SK-N-SH (cell line): ENCODE results near the gene PLEKHA8. TPM values are rescaled to one million over a fixed set of nuclear protein-coding genes. Genes with fewer than 3 reads are reported as not detected.

Experiments used
- CTCF ChIA-PET: fragments of 300-600, 350-600 bp; formaldehyde crosslinking; extraction: SDS; loops from one replicate; lab custom pipeline; 2021; lab: Yijun Ruan, JAX
- POLR2A ChIA-PET: fragments of 350-600 bp; sonication (Branson Sonifier 250); formaldehyde crosslinking; extraction: SDS; loops from one replicate; lab custom pipeline; 2020; ENCODE audit warnings: antibody characterized with exemption, inconsistent platforms; lab: Yijun Ruan, JAX
- DNase-seq: peaks from one replicate; pipeline ENCODE4 v3.0.0; 2012
- H2AFZ ChIP-seq: fragments of 200-600 bp; sonication (generic); 2 replicates; pipeline ENCODE4 v1.8.1; 2016; ENCODE audit warnings: antibody characterized with exemption, mild to moderate bottlenecking, low read depth
- H3F3A ChIP-seq: fragments of 200-600 bp; sonication (generic); replicated peaks from 2 replicates; pipeline ENCODE3; 2016; ENCODE audit warnings: antibody characterized with exemption, mild to moderate bottlenecking; ENCODE audit not compliant: insufficient read depth
- H3K27ac ChIP-seq, 2 experiments: fragments of 200-500 bp in 1 of 2; fragments of 200-600 bp in 1 of 2; sonication (Bioruptor generic) in 1 of 2; sonication (generic), shearing (Covaris generic) in 1 of 2; 2 replicates each; pipeline versions ENCODE4 v1.5.1 to v1.6.1; 2014 to 2016; ENCODE audit warnings: low read depth in 2 of 2, inconsistent platforms in 1 of 2, low read length in 1 of 2, mild to moderate bottlenecking in 1 of 2, mixed read lengths in 1 of 2
- H3K27me3 ChIP-seq: fragments of 200-600 bp; sonication (generic), shearing (Covaris generic); 2 replicates; pipeline ENCODE4 v1.6.1; 2016; ENCODE audit warnings: mixed run types; ENCODE audit not compliant: insufficient read depth
- H3K36me3 ChIP-seq, 2 experiments: fragments of 200-500 bp in 1 of 2; fragments of 200-600 bp in 1 of 2; sonication (Bioruptor generic) in 1 of 2; sonication (generic) in 1 of 2; replicated peaks in 1 of 2; 2 replicates each; pipeline versions ENCODE3 to v1.5.1; 2014 to 2016; ENCODE audit warnings: low read length in 1 of 2, mild to moderate bottlenecking in 1 of 2; ENCODE audit not compliant: insufficient read depth in 2 of 2, control insufficient read depth in 1 of 2
- H3K4me1 ChIP-seq, 2 experiments: fragments of 200-500 bp in 1 of 2; fragments of 200-600 bp in 1 of 2; sonication (Bioruptor generic) in 1 of 2; sonication (generic), shearing (Covaris generic) in 1 of 2; 2 replicates each; pipeline versions ENCODE4 v1.5.1 to v1.6.1; 2014 to 2016; ENCODE audit warnings: low read depth in 1 of 2, low read length in 1 of 2, mixed run types in 1 of 2; ENCODE audit not compliant: insufficient read depth in 2 of 2, control insufficient read depth in 1 of 2
- H3K4me2 ChIP-seq: fragments of 200-600 bp; sonication (generic), shearing (Covaris generic); 2 replicates; pipeline ENCODE4 v1.6.1; 2017; ENCODE audit warnings: mixed run types
- H3K4me3 ChIP-seq, 2 experiments: fragments of 200-500 bp in 1 of 2; fragments of 200-600 bp in 1 of 2; sonication (Bioruptor generic) in 1 of 2; sonication (generic), shearing (Covaris generic) in 1 of 2; 2 replicates each; pipeline versions ENCODE4 v1.5.1 to v1.8.1; 2014 to 2016; ENCODE audit warnings: low read depth in 2 of 2, inconsistent platforms in 1 of 2, low read length in 1 of 2, mild to moderate bottlenecking in 1 of 2, mixed read lengths in 1 of 2, moderate library complexity in 1 of 2
- H3K79me2 ChIP-seq: fragments of 200-600 bp; sonication (generic); 2 replicates; pipeline ENCODE4 v1.8.1; 2017; ENCODE audit warnings: mild to moderate bottlenecking; ENCODE audit not compliant: insufficient read depth
- H3K9ac ChIP-seq: fragments of 200-600 bp; sonication (generic); 2 replicates; pipeline ENCODE4 v1.6.1; 2017; ENCODE audit warnings: mixed run types
- H3K9me2 ChIP-seq: fragments of 200-600 bp; sonication (generic); 2 replicates; pipeline ENCODE4 v1.6.1; 2017; ENCODE audit warnings: mixed run types
- H3K9me3 ChIP-seq: fragments of 200-600 bp; sonication (generic); 2 replicates; pipeline ENCODE4 v1.6.1; 2017; ENCODE audit warnings: mixed run types, mild to moderate bottlenecking, moderate library complexity
- H4K20me1 ChIP-seq: fragments of 200-600 bp; sonication (generic); 2 replicates; pipeline ENCODE4 v1.6.1; 2017; ENCODE audit warnings: mild to moderate bottlenecking, mixed run types; ENCODE audit not compliant: insufficient read depth
- CTCF ChIP-seq: fragments of 200-600 bp; sonication (generic); IDR thresholded peaks from 2 replicates; pipeline ENCODE4 v1.6.1; 2017; ENCODE audit warnings: antibody characterized with exemption, mild to moderate bottlenecking, moderate library complexity
- ELF1 ChIP-seq: IDR thresholded peaks from 2 replicates; pipeline ENCODE4 v1.4.0; 2012
- EP300 ChIP-seq, 2 experiments: IDR thresholded peaks; 2 replicates each; pipeline versions ENCODE4 v1.4.0 to v1.6.1; 2012; ENCODE audit warnings: borderline replicate concordance in 1 of 2, low read depth in 1 of 2, low read length in 1 of 2
- EZH2phosphoT487 ChIP-seq: fragments of 200-600 bp; sonication (generic); IDR thresholded peaks from 2 replicates; pipeline ENCODE4 v1.6.1; 2017; ENCODE audit warnings: low read depth, mixed run types, mild to moderate bottlenecking, antibody characterized with exemption, moderate library complexity, borderline replicate concordance
- GABPA ChIP-seq: IDR thresholded peaks from 2 replicates; pipeline ENCODE4 v1.4.0; 2012; ENCODE audit warnings: low read depth, mild to moderate bottlenecking
- GATA2 ChIP-seq: sonication (generic); formaldehyde crosslinking; IDR thresholded peaks from 2 replicates; pipeline ENCODE4 v1.5.0; 2020; ENCODE audit warnings: mild to moderate bottlenecking, missing genetic modification reagents
- IRF3 ChIP-seq: fragments of 150-350 bp; IDR thresholded peaks from 2 replicates; pipeline ENCODE4 v1.6.1; 2016; ENCODE audit warnings: mild to moderate bottlenecking, low read depth, low read length
- JUND ChIP-seq: IDR thresholded peaks from 2 replicates; pipeline ENCODE4 v1.4.0; 2012
- MAX ChIP-seq: IDR thresholded peaks from 2 replicates; pipeline ENCODE4 v1.4.0; 2012; ENCODE audit warnings: low read depth
- MEF2A ChIP-seq: IDR thresholded peaks from 2 replicates; pipeline ENCODE4 v1.4.0; 2012; ENCODE audit warnings: low read depth, borderline replicate concordance
- MXI1 ChIP-seq: IDR thresholded peaks from 2 replicates; pipeline ENCODE4 v1.6.1; 2012; ENCODE audit warnings: mild to moderate bottlenecking, low read depth, low read length, improper control_type of control experiment
- NFIC ChIP-seq: IDR thresholded peaks from 2 replicates; pipeline ENCODE4 v1.4.0; 2012; ENCODE audit warnings: borderline replicate concordance
- RCOR1 ChIP-seq: fragments of 150-350 bp; IDR thresholded peaks from 2 replicates; pipeline ENCODE4 v1.6.1; 2017; ENCODE audit warnings: antibody characterized with exemption, low read length
- REST ChIP-seq: IDR thresholded peaks from 2 replicates; pipeline ENCODE4 v1.6.1; 2012; ENCODE audit warnings: mild to moderate bottlenecking, low read depth, low read length, moderate library complexity
- RFX5 ChIP-seq: IDR thresholded peaks from 2 replicates; pipeline ENCODE4 v1.6.1; 2012; ENCODE audit warnings: mild to moderate bottlenecking, improper control_type of control experiment, low read length
- SIN3A ChIP-seq: IDR thresholded peaks from 2 replicates; pipeline ENCODE4 v1.6.1; 2012; ENCODE audit warnings: low read depth, mild to moderate bottlenecking, low read length, moderate library complexity, borderline replicate concordance
- TAF1 ChIP-seq: IDR thresholded peaks from 2 replicates; pipeline ENCODE4 v1.6.1; 2012; ENCODE audit warnings: low read depth, mild to moderate bottlenecking, low read length, moderate library complexity, borderline replicate concordance
- TCF12 ChIP-seq: IDR thresholded peaks from 2 replicates; pipeline ENCODE4 v1.4.0; 2012
- USF1 ChIP-seq: IDR thresholded peaks from 2 replicates; pipeline ENCODE4 v1.4.0; 2012; ENCODE audit warnings: low read depth, borderline replicate concordance
- ZBTB33 ChIP-seq: IDR thresholded peaks from 2 replicates; pipeline ENCODE4 v1.4.0; 2012; ENCODE audit warnings: low read depth, borderline replicate concordance
- WGBS: methylation state at CpG from one replicate; pipeline ENCODE4 v1.1.6; 2017; ENCODE audit warnings: low lambda C conversion rate; 5-methylcytosine and 5-hydroxymethylcytosine counted together
- polyA plus RNA-seq, 3 experiments: library from polyadenylated mRNA; depleted of rRNA; stranded (reverse); fragments of >200 nt; gene quantifications; 2 replicates each; pipeline ENCODE4 v1.2.3, GENCODE V29; 2012

The PLEKHA8 gene
- polyA plus RNA-seq, 1 of the 3 experiments (the other 2 are of a cell fraction) = 4.9 TPM

- CTCF ChIA-PET = interaction anchor here (0.9 to 2.8 kb wide), 6 partner anchors 10 to 445 kb away, joined by 3 to 8 read pairs (median 3); no protein-coding TSS in a partner anchor
- POLR2A ChIA-PET = no interaction called here
These were observed 91.8 kb downstream of the PLEKHA8 start for GRCh38 chr7:30119890-30120577.

More at GRCh38 chr7:30119890-30120577, 91.8 kb downstream of the PLEKHA8 start:
- Histone ChIP-seq H3K4me3 (no peak overlapping the region), H3K4me2 (no peak overlapping the region), H2AFZ (no peak overlapping the region), H3F3A (peaks cover 17% of the 10 kb centered on the region), H3K27me3 (no peaks in the 10 kb centered on the region), H3K79me2 (no peaks in the 10 kb centered on the region), H3K9me2 (no peaks in the 10 kb centered on the region), H3K4me1 (no peaks in the 10 kb centered on the region; a peak in 1 of 4 replicates), H3K27ac (no peak overlapping the region), H4K20me1 (no peaks in the 10 kb centered on the region), H3K36me3 (no peaks in the 10 kb centered on the region), H3K9me3 (no peaks in the 10 kb centered on the region), H3K9ac (no peak overlapping the region)
- DNase-seq = no peak
- TF ChIP-seq SIN3A (no peak), EP300 (IDR thresholded peaks at IDR 0.05; ENCODE audit: borderline replicate concordance in 1 of 2, low read depth in 1 of 2, low read length in 1 of 2) (no peak), RCOR1 (no peak), USF1 (no peak), TCF12 (no peak), CTCF (no peak), IRF3 (no peak), RFX5 (no peak), EZH2phosphoT487 (no peak), JUND (no peak), GATA2 (no peak), TAF1 (no peak), NFIC (no peak), REST (no peak), MAX (no peak), GABPA (no peak), MEF2A (no peak), ZBTB33 (no peak), MXI1 (no peak), ELF1 (no peak)
- 95% methylated on average over 4 of the region's 4 CpGs for WGBS
